ENCODE data around the gene CCDC142. TPM values are rescaled to one million over a fixed set of nuclear protein-coding genes. Genes with fewer than 3 reads are reported as not detected.

The CCDC142 gene
- total RNA-seq, 4 donors from 2014 or later, result 34.7 to 53.1 (median 39.4) TPM

- 37 to 39% methylated on average over 3 of the region's 3 CpGs for WGBS, 2 donors
- no peak for DNase-seq (ENCODE audit: low spot score in 2 of 2)
- H3K4me3 ChIP-seq, result peak overlapping the region; percentile 72 to 91 (median 86)
- H3K36me3 ChIP-seq, result peaks cover 0 to 57% (median 2%) of the 10 kb centered on the region in 3 donors
- H3K4me1 ChIP-seq, result peaks cover 0 to 43% (median 25%) of the 10 kb centered on the region in 4 donors
- no peak for TF ChIP-seq POLR2A (IDR thresholded peaks at IDR 0.05)
- TF ChIP-seq CTCF (IDR thresholded peaks at IDR 0.05), result no peak
- TF ChIP-seq EP300 (IDR thresholded peaks at IDR 0.05), result no peak
- H3K27ac ChIP-seq, result peak overlapping the region in 2 of 4 donors; percentile 87 to 90
- H3K27me3 ChIP-seq, result no peaks in the 10 kb centered on the region
- H3K9me3 ChIP-seq, result no peaks in the 10 kb centered on the region
Measured at GRCh38 chr2:74481431-74481830, 1.4 kb downstream of the CCDC142 start.

- 87 to 90% methylated on average over 5 of the region's 5 CpGs for WGBS, 2 donors
- Histone ChIP-seq H3K27ac (no peak overlapping the region), H3K36me3 (peaks cover 0 to 57% (median 0%) of the 10 kb centered on the region in 3 donors)
Measured at GRCh38 chr2:74474899-74475298, 7.9 kb downstream of the CCDC142 start.

GRCh38 chr2:74474481-74474880 lies 8.3 kb downstream of the CCDC142 start:
- Histone ChIP-seq H3K36me3 (peaks cover 0 to 52% (median 0%) of the 10 kb centered on the region in 3 donors), H3K27ac (no peak overlapping the region), H3K4me3 (no peak overlapping the region), H3K4me1 (peaks cover 0 to 31% (median 15%) of the 10 kb centered on the region in 4 donors), H3K27me3 (no peaks in the 10 kb centered on the region), H3K9me3 (no peaks in the 10 kb centered on the region)
- no peak for DNase-seq (ENCODE audit: low spot score in 2 of 2)
- 94 to 96% methylated on average over 6 of the region's 6 CpGs for WGBS, 2 donors
- TF ChIP-seq EP300 (IDR thresholded peaks at IDR 0.05) (no peak), POLR2A (IDR thresholded peaks at IDR 0.05) (no peak), CTCF (IDR thresholded peaks at IDR 0.05) (no peak)

More at GRCh38 chr2:74474899-74475298, 7.9 kb downstream of the CCDC142 start:
- no peaks in the 10 kb centered on the region for H3K9me3 ChIP-seq
- peak in 1 of 5 experiments; percentile 15 for TF ChIP-seq CTCF (IDR thresholded peaks at IDR 0.05)
- no peak for TF ChIP-seq EP300 (IDR thresholded peaks at IDR 0.05)
- no peak for DNase-seq (ENCODE audit: low spot score in 2 of 2)
- H3K4me3 ChIP-seq, result no peak overlapping the region
- H3K4me1 ChIP-seq, result peaks cover 0 to 31% (median 15%) of the 10 kb centered on the region in 4 donors
- H3K27me3 ChIP-seq, result no peaks in the 10 kb centered on the region

- H3K36me3 ChIP-seq, result peaks cover 0 to 39% (median 0%) of the 10 kb centered on the region in 3 donors
- peaks cover 0 to 31% (median 15%) of the 10 kb centered on the region in 4 donors for H3K4me1 ChIP-seq
- WGBS, 2 donors, result 7 to 9% methylated on average over 7 of the region's 7 CpGs
- H3K27ac ChIP-seq, result peak overlapping the region; percentile 68 to 89 (median 82)
- H3K27me3 ChIP-seq, result no peaks in the 10 kb centered on the region
- TF ChIP-seq CTCF (IDR thresholded peaks at IDR 0.05) (no peak), EP300 (IDR thresholded peaks at IDR 0.05) (no peak), POLR2A (IDR thresholded peaks at IDR 0.05) (no peak)
- DNase-seq (ENCODE audit: low spot score in 2 of 2), result no peak
- no peaks in the 10 kb centered on the region for H3K9me3 ChIP-seq
- H3K4me3 ChIP-seq, result peak overlapping the region; percentile 51 to 67 (median 60)
Measured at GRCh38 chr2:74472945-74473258, 9.9 kb downstream of the CCDC142 start.

GRCh38 chr2:74472086-74472944 lies 10.5 kb downstream of the CCDC142 start, which contains the start of gene MRPL53:
Gene MRPL53, minus strand, starts transcription at chr2:74472680. Its CDS starts 20 bp downstream, at chr2:74472660.
- Histone ChIP-seq H3K4me3 (peak within 1 kb of the TSS; percentile 51 to 67 (median 60)), H3K36me3 (peaks cover 0 to 33% (median 0%) of the 10 kb centered on the region in 3 donors), H3K27me3 (no peaks in the 10 kb centered on the region), H3K9me3 (no peaks in the 10 kb centered on the region), H3K4me1 (peaks cover 0 to 27% (median 15%) of the 10 kb centered on the region in 4 donors), H3K27ac (peak within 1 kb of the TSS; percentile 68 to 89 (median 82))
- TF ChIP-seq EP300 (IDR thresholded peaks at IDR 0.05) (peak; percentile 38 to 98), CTCF (IDR thresholded peaks at IDR 0.05) (no peak), POLR2A (IDR thresholded peaks at IDR 0.05) (peak; percentile 57 to 79)
- WGBS, 2 donors, result 0% methylated on average over 58 to 65 of the region's 66 CpGs
- DNase-seq (ENCODE audit: low spot score in 2 of 2), result peak; percentile 93 to 97
